Body of pancreas (tissue), 4 donors: ENCODE measurements around the gene SAXO2. TPM values are rescaled to one million over a fixed set of nuclear protein-coding genes. Genes with fewer than 3 reads are reported as not detected.
"Not testable (repeated sequence)": the region's sequence is repeated elsewhere in the genome, so short reads cannot be mapped to it uniquely, and the experiment has no call there.

Experiments used
- ATAC-seq: fragments of 150-250 bp; one replicate; pipeline ENCODE4 v1.9.1; 2016
- DNase-seq, 4 donors: peaks; one replicate each; pipeline ENCODE4 v3.0.0-alpha.2; 2019
- H3K27ac ChIP-seq, 4 donors: fragments of 200-600 bp; sonication (generic); 1 replicate in 3 of 4; 2 replicates in 1 of 4; pipeline versions ENCODE4 v1.5.1 to v1.6.1; 2016 to 2019; ENCODE audit warnings: mild to moderate bottlenecking in 1 of 4, mixed read lengths in 1 of 4, moderate library complexity in 1 of 4
- H3K27me3 ChIP-seq, 2 donors: fragments of 200-600 bp; sonication (generic); one replicate each; pipeline ENCODE4 v1.6.0; 2016; ENCODE audit warnings: mild to moderate bottlenecking in 1 of 2
- H3K36me3 ChIP-seq, 2 donors: fragments of 200-600 bp; sonication (generic); replicated peaks in 1 of 2; 2 replicates each; pipeline ENCODE4 v1.5.1; 2016; ENCODE audit warnings: low read depth in 2 of 2; ENCODE audit not compliant: insufficient read depth in 1 of 2
- H3K4me1 ChIP-seq: fragments of 200-600 bp; sonication (generic); one replicate; pipeline ENCODE4 v1.6.0; 2016
- H3K4me3 ChIP-seq, 2 donors: fragments of 200-600 bp; sonication (generic); 1 replicate in 1 of 2; 2 replicates in 1 of 2; pipeline ENCODE4 v1.5.1; 2016 to 2019
- H3K9me3 ChIP-seq, 3 donors: fragments of 200-600 bp; sonication (generic); 1 replicate in 2 of 3; 2 replicates in 1 of 3; pipeline ENCODE4 v1.5.1; 2016
- CTCF ChIP-seq, 7 experiments: fragments of 450-650 bp in 4 of 7; fragments of 200-600 bp in 3 of 7; sonication (generic) in 3 of 7; IDR thresholded peaks; one replicate each; pipeline ENCODE4 v1.5.1; 2016 to 2019; ENCODE audit warnings: antibody characterized with exemption in 7 of 7
- POLR2A ChIP-seq, 3 donors: fragments of 450-650 bp; IDR thresholded peaks; one replicate each; pipeline ENCODE4 v1.6.1; 2016; ENCODE audit warnings: antibody characterized with exemption in 3 of 3, mild to moderate bottlenecking in 2 of 3
- WGBS, 2 donors: methylation state at CpG; one replicate each; pipeline ENCODE4 v1.1.5; 2017; 5-methylcytosine and 5-hydroxymethylcytosine counted together
- intact Hi-C: fragments of 100-400 bp; cut with DNase I; formaldehyde crosslinking; loops from one replicate; pipeline ENCODE4 v1.15.1; 2023
- total RNA-seq, 2 donors: library from RNA; depleted of rRNA; stranded (reverse); fragments of >200 nt; gene quantifications; one replicate each; pipeline ENCODE4 v1.1.0, GENCODE V29; 2016

Gene SAXO2
- total RNA-seq, 2 donors from 2014 or later, result 0.26 to 1.3 TPM

GRCh38 chr15:82315519-82316246, 53.1 kb downstream of the SAXO2 start:
- 77 to 86% methylated on average over 9 to 20 of the region's 24 CpGs for WGBS, 2 donors
- no peak for ATAC-seq
- no peaks in the 10 kb centered on the region for H3K27me3 ChIP-seq

GRCh38 chr15:82316247-82317090, 53.9 kb downstream of the SAXO2 start:
- ATAC-seq, H3K27me3 ChIP-seq, H3K4me1 ChIP-seq, H3K4me3 ChIP-seq, H3K36me3 ChIP-seq, H3K9me3 ChIP-seq, DNase-seq, H3K27ac ChIP-seq, intact Hi-C loops: not testable (repeated sequence)
- WGBS, 2 donors, result 87% methylated on average over 5 to 22 of the region's 23 CpGs

More at GRCh38 chr15:82315519-82316246, 53.1 kb downstream of the SAXO2 start:
- H3K4me1 ChIP-seq, result no peaks in the 10 kb centered on the region
- no peak for TF ChIP-seq POLR2A (IDR thresholded peaks at IDR 0.05)
- TF ChIP-seq CTCF (IDR thresholded peaks at IDR 0.05), result no peak
- DNase-seq, result no peak
- intact Hi-C loops, result no loop called here
- no peaks in the 10 kb centered on the region for H3K9me3 ChIP-seq
- H3K27ac ChIP-seq, result no peak overlapping the region
- H3K36me3 ChIP-seq, result no peaks in the 10 kb centered on the region
- H3K4me3 ChIP-seq, result no peak overlapping the region

- H3K27me3 ChIP-seq, result no peaks in the 10 kb centered on the region
- H3K4me3 ChIP-seq, result no peak overlapping the region
- no peaks in the 10 kb centered on the region for H3K36me3 ChIP-seq
- no peaks in the 10 kb centered on the region for H3K9me3 ChIP-seq
- WGBS, 2 donors, result 87 to 89% methylated on average over 3 to 10 of the region's 12 CpGs
- intact Hi-C loops, result no loop called here
- ATAC-seq (no peak), DNase-seq (no peak)
- TF ChIP-seq CTCF (IDR thresholded peaks at IDR 0.05), result no peak
- TF ChIP-seq POLR2A (IDR thresholded peaks at IDR 0.05), result no peak
- no peak overlapping the region for H3K27ac ChIP-seq
- H3K4me1 ChIP-seq, result no peaks in the 10 kb centered on the region
These were observed 54.5 kb downstream of the SAXO2 start for GRCh38 chr15:82317091-82317489.

- H3K27me3 ChIP-seq, ATAC-seq, H3K4me1 ChIP-seq, H3K9me3 ChIP-seq, H3K27ac ChIP-seq, H3K36me3 ChIP-seq, H3K4me3 ChIP-seq, intact Hi-C loops: not testable (repeated sequence)
- peak in 1 of 4 donors; percentile 15 for DNase-seq
- 68 to 80% methylated on average over 5 to 7 of the region's 7 CpGs for WGBS, 2 donors
These were observed 54.9 kb downstream of the SAXO2 start for GRCh38 chr15:82317516-82317915.

- 89% methylated on average over 8 of the region's 8 CpGs; no CpG with 5 or more reads in 1 of the 2 donors for WGBS, 2 donors
- H3K4me3 ChIP-seq, H3K36me3 ChIP-seq, ATAC-seq, H3K27ac ChIP-seq, H3K27me3 ChIP-seq, H3K4me1 ChIP-seq, DNase-seq, intact Hi-C loops, H3K9me3 ChIP-seq: not testable (repeated sequence)
These were observed 55.7 kb downstream of the SAXO2 start for GRCh38 chr15:82318281-82318680.

GRCh38 chr15:82319522-82320278, 57.1 kb downstream of the SAXO2 start:
- 80 to 90% methylated on average over 2 to 13 of the region's 19 CpGs for WGBS, 2 donors
- H3K27me3 ChIP-seq, H3K36me3 ChIP-seq, H3K4me1 ChIP-seq, H3K9me3 ChIP-seq, ATAC-seq, H3K4me3 ChIP-seq, intact Hi-C loops, DNase-seq, H3K27ac ChIP-seq: not testable (repeated sequence)

- H3K27me3 ChIP-seq, H3K36me3 ChIP-seq, DNase-seq, H3K4me3 ChIP-seq, intact Hi-C loops, ATAC-seq, H3K27ac ChIP-seq, H3K4me1 ChIP-seq, H3K9me3 ChIP-seq: not testable (repeated sequence)
- WGBS, 2 donors, result no CpG with 5 or more reads among the region's 6 CpGs
These were observed 58.2 kb downstream of the SAXO2 start for GRCh38 chr15:82320861-82321260.

GRCh38 chr15:82322488-82322887, 59.9 kb downstream of the SAXO2 start:
- intact Hi-C loops, H3K4me1 ChIP-seq, DNase-seq, H3K4me3 ChIP-seq, H3K27me3 ChIP-seq, ATAC-seq, H3K9me3 ChIP-seq, H3K36me3 ChIP-seq, H3K27ac ChIP-seq: not testable (repeated sequence)
- no CpG with 5 or more reads among the region's 10 CpGs for WGBS, 2 donors

- H3K4me3 ChIP-seq, DNase-seq, H3K4me1 ChIP-seq, ATAC-seq, H3K27me3 ChIP-seq, H3K9me3 ChIP-seq, intact Hi-C loops, H3K27ac ChIP-seq, H3K36me3 ChIP-seq: not testable (repeated sequence)
- WGBS, 2 donors, result 78 to 82% methylated on average over 5 of the region's 6 CpGs
These were observed 62.2 kb downstream of the SAXO2 start for GRCh38 chr15:82324831-82325230.
